Nephron progenitor cell (in vitro differentiated cells): ENCODE measurements around the gene CERS6.

Experiments used
- DNase-seq: peaks from one replicate; pipeline ENCODE4 v3.0.0; 2021
- H3K27ac Mint-ChIP-seq: 2 replicates; pipeline ENCODE4 v1.8.0; 2021; ENCODE audit warnings: mild to moderate bottlenecking, moderate library complexity, mixed read lengths
- H3K27me3 Mint-ChIP-seq: 2 replicates; pipeline ENCODE4 v1.8.0; 2021; ENCODE audit warnings: mild to moderate bottlenecking, low read depth, mixed read lengths; ENCODE audit not compliant: poor library complexity
- H3K36me3 Mint-ChIP-seq: 2 replicates; pipeline ENCODE4 v1.8.0; 2021; ENCODE audit warnings: low read depth, mixed read lengths
- H3K4me1 Mint-ChIP-seq: 2 replicates; pipeline ENCODE4 v1.8.0; 2021; ENCODE audit warnings: mixed read lengths
- H3K4me3 Mint-ChIP-seq: 2 replicates; pipeline ENCODE4 v1.8.0; 2021; ENCODE audit warnings: mild to moderate bottlenecking, moderate library complexity, mixed read lengths
- H3K9me3 Mint-ChIP-seq: 2 replicates; pipeline ENCODE4 v1.8.0; 2021; ENCODE audit warnings: mild to moderate bottlenecking, moderate library complexity, mixed read lengths
- CTCF ChIP-seq: fragments of 200-600 bp; sonication (generic); IDR thresholded peaks from 2 replicates; pipeline ENCODE4 v1.5.0; 2021; ENCODE audit warnings: antibody characterized with exemption

The CERS6 gene

GRCh38 chr2:168538133-168538532 lies 82.1 kb downstream of the CERS6 start:
- Mint-ChIP-seq H3K27me3 (no peaks in the 10 kb centered on the region), H3K4me1 (peaks cover 10% of the 10 kb centered on the region), H3K9me3 (peaks cover 57% of the 10 kb centered on the region), H3K4me3 (no peak overlapping the region), H3K36me3 (peaks cover 63% of the 10 kb centered on the region), H3K27ac (peak overlapping the region; percentile 87)
- DNase-seq = no peak
- TF ChIP-seq CTCF = no peak

GRCh38 chr2:168538534-168538933 lies 82.5 kb downstream of the CERS6 start:
- TF ChIP-seq CTCF = no peak

GRCh38 chr2:168539945-168540344 lies 83.9 kb downstream of the CERS6 start:
- Mint-ChIP-seq H3K4me1 (peaks cover 10% of the 10 kb centered on the region), H3K4me3 (no peak overlapping the region), H3K9me3 (peaks cover 41% of the 10 kb centered on the region), H3K27me3 (no peaks in the 10 kb centered on the region), H3K27ac (no peak overlapping the region), H3K36me3 (peaks cover 47% of the 10 kb centered on the region)
- no peak for TF ChIP-seq CTCF
- no peak for DNase-seq

More at GRCh38 chr2:168538534-168538933, 82.5 kb downstream of the CERS6 start:
- peaks cover 53% of the 10 kb centered on the region for H3K9me3 Mint-ChIP-seq
- peaks cover 59% of the 10 kb centered on the region for H3K36me3 Mint-ChIP-seq
- H3K27me3 Mint-ChIP-seq = no peaks in the 10 kb centered on the region
- no peak for DNase-seq
- H3K27ac Mint-ChIP-seq = no peak overlapping the region
- peaks cover 10% of the 10 kb centered on the region for H3K4me1 Mint-ChIP-seq
- no peak overlapping the region for H3K4me3 Mint-ChIP-seq

GRCh38 chr2:168541858-168542257 lies 85.8 kb downstream of the CERS6 start:
- Mint-ChIP-seq H3K4me3 (no peak overlapping the region), H3K4me1 (peaks cover 10% of the 10 kb centered on the region), H3K36me3 (peaks cover 53% of the 10 kb centered on the region), H3K27me3 (no peaks in the 10 kb centered on the region), H3K27ac (no peak overlapping the region), H3K9me3 (peaks cover 38% of the 10 kb centered on the region)
- DNase-seq = no peak
- no peak for TF ChIP-seq CTCF

GRCh38 chr2:168543037-168543436 lies 87.0 kb downstream of the CERS6 start:
- H3K27me3 Mint-ChIP-seq = no peaks in the 10 kb centered on the region
- TF ChIP-seq CTCF = no peak
- H3K9me3 Mint-ChIP-seq = peaks cover 35% of the 10 kb centered on the region
- no peak overlapping the region for H3K4me3 Mint-ChIP-seq
- H3K27ac Mint-ChIP-seq = no peak overlapping the region
- no peak for DNase-seq
- peaks cover 61% of the 10 kb centered on the region for H3K36me3 Mint-ChIP-seq
- peaks cover 10% of the 10 kb centered on the region for H3K4me1 Mint-ChIP-seq

- peaks cover 64% of the 10 kb centered on the region for H3K36me3 Mint-ChIP-seq
- H3K27ac Mint-ChIP-seq = no peak overlapping the region
- DNase-seq = no peak
- H3K9me3 Mint-ChIP-seq = peaks cover 28% of the 10 kb centered on the region
- no peaks in the 10 kb centered on the region for H3K27me3 Mint-ChIP-seq
- peaks cover 10% of the 10 kb centered on the region for H3K4me1 Mint-ChIP-seq
- no peak for TF ChIP-seq CTCF
- no peak overlapping the region for H3K4me3 Mint-ChIP-seq
Observed at GRCh38 chr2:168543935-168544334, 87.9 kb downstream of the CERS6 start.
